Gastrocnemius medialis (tissue), 4 donors: ENCODE data around the gene SH3BGRL2.

Source experiments
- POLR2A ChIP-seq, 2 donors: fragments of 450-650 bp; IDR thresholded peaks; one replicate each; pipeline ENCODE4 v1.6.1; 2017; ENCODE audit warnings: antibody characterized with exemption in 2 of 2, mild to moderate bottlenecking in 2 of 2, moderate library complexity in 2 of 2
- TF ChIP-seq, protein P1 (sequence below), 5 experiments: fragments of 450-650 bp in 3 of 5; fragments of 200-600 bp in 2 of 5; sonication (generic) in 2 of 5; IDR thresholded peaks in 4 of 5; conservative IDR thresholded peaks in 1 of 5; 1 replicate in 4 of 5; 2 replicates in 1 of 5; pipeline ENCODE4 v1.5.1; 2016 to 2019; ENCODE audit warnings: antibody characterized with exemption in 5 of 5, mild to moderate bottlenecking in 3 of 5, moderate library complexity in 3 of 5

DNA sequence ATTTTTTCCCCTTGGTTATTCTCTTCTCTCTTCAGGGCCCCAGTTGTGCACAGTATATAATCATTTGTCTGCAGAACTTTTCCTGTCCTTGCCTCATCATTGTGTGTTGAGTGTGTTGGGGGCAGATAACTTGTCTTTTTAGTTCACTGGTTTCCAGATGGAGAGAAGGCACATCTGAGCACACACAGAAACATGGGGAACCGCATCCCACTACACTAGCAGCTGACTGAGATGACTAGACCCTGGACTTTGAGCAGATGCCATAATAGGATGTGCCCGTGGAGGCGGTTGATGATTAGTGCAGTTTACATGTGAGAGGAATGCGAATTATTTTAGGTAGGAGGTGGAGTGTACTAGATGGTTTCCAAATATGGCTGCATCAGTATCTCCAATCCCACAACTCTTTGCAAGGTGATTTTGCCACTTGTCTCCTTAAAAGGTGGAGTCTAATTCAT, 26.5 kb upstream of the SH3BGRL2 start:
- TF ChIP-seq, protein P1, sequence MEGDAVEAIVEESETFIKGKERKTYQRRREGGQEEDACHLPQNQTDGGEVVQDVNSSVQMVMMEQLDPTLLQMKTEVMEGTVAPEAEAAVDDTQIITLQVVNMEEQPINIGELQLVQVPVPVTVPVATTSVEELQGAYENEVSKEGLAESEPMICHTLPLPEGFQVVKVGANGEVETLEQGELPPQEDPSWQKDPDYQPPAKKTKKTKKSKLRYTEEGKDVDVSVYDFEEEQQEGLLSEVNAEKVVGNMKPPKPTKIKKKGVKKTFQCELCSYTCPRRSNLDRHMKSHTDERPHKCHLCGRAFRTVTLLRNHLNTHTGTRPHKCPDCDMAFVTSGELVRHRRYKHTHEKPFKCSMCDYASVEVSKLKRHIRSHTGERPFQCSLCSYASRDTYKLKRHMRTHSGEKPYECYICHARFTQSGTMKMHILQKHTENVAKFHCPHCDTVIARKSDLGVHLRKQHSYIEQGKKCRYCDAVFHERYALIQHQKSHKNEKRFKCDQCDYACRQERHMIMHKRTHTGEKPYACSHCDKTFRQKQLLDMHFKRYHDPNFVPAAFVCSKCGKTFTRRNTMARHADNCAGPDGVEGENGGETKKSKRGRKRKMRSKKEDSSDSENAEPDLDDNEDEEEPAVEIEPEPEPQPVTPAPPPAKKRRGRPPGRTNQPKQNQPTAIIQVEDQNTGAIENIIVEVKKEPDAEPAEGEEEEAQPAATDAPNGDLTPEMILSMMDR (IDR thresholded peaks at IDR 0.05 in 4 of 5, conservative IDR thresholded peaks at IDR 0.05 in 1 of 5) = no peak
- TF ChIP-seq POLR2A (IDR thresholded peaks at IDR 0.05) = no peak
